ENCODE results near the gene SPIB.

DNA sequence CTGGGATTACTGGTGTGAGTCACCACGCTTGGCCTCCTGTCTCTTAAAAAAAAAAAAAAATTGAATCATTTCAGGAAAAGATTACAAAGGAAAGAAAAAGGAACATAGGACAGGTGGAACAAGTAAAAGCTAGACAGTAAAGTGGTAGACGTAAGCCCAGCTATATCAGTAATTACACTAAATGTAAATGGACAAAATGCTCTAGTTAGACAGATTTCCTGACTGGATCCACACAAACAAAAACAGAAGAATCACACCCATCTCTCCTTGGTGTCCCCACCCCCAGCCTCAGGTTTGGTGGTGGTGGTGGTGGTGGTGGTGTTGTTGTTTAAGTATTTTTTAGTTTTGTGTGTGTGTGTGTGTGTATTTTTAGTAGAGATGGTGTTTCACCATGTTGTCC is 6.3 kb upstream of the SPIB start:
- TF ChIP-seq, protein P1, sequence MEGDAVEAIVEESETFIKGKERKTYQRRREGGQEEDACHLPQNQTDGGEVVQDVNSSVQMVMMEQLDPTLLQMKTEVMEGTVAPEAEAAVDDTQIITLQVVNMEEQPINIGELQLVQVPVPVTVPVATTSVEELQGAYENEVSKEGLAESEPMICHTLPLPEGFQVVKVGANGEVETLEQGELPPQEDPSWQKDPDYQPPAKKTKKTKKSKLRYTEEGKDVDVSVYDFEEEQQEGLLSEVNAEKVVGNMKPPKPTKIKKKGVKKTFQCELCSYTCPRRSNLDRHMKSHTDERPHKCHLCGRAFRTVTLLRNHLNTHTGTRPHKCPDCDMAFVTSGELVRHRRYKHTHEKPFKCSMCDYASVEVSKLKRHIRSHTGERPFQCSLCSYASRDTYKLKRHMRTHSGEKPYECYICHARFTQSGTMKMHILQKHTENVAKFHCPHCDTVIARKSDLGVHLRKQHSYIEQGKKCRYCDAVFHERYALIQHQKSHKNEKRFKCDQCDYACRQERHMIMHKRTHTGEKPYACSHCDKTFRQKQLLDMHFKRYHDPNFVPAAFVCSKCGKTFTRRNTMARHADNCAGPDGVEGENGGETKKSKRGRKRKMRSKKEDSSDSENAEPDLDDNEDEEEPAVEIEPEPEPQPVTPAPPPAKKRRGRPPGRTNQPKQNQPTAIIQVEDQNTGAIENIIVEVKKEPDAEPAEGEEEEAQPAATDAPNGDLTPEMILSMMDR (IDR thresholded peaks at IDR 0.05), result no peak
- no peak for TF ChIP-seq POLR2AphosphoS5 (IDR thresholded peaks at IDR 0.05)

Measured in gastroesophageal sphincter (tissue), 3 donors.